ENCODE measurements around the gene BBS4.
"Not testable (repeated sequence)": the region's sequence is repeated elsewhere in the genome, so short reads cannot be mapped to it uniquely, and the experiment has no call there.

The BBS4 gene

DNA sequence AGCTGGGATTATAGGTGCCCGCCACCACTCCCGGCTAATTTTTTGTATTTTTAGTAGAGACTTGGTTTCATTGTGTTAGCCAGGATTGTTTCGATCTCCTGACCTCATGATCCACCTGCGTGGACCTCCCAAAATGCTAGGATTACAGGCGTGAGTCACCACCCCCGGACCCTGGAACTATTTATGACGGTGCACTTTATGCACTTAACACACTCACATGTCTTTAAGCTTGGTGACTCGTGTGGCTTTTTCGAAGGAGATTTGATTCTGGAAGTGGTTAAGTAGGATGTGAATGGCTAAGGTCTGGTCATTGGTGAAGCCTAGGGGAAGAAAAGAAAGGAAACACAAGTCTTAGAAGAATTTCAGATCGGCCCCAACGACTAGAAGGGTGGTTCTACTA lies 20.3 kb downstream of the BBS4 start:
- no peak for DNase-seq

DNA sequence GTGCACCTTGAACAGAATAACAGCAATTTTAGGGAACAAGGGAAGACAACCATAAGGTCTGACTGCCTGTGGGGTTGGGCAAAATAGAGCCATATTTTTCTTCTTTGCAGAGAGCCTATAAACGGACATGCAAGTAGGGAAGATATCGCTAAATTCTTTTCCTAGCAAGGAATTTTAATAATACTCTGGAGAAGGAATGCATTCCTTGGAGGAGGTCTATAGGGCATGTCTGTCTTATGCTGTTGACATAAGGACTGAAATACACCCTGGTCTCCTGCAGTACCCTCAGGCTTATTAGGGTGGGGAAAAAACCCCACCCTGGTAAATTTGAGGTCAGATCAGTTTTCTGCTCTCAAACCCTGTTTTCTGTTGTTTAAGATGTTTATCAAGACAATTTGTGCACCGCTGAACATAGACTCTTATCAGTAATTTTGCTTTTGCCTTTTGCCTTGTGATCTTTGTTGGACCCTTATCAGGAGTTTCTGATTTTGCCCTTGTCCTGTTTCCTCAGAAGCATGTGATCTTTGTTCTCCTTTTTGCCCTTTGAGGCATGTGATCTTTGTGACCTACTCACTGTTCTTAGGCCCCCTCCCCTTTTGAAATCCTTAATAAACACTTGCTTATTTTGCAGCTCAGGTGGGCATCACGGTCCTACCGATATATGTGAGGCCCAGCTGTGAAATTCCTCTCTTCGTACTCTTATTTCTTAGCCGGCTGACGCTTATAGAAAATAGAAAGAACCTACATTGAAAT lies 22.7 kb downstream of the BBS4 start:
- DNase-seq, result not testable (repeated sequence)

DNA sequence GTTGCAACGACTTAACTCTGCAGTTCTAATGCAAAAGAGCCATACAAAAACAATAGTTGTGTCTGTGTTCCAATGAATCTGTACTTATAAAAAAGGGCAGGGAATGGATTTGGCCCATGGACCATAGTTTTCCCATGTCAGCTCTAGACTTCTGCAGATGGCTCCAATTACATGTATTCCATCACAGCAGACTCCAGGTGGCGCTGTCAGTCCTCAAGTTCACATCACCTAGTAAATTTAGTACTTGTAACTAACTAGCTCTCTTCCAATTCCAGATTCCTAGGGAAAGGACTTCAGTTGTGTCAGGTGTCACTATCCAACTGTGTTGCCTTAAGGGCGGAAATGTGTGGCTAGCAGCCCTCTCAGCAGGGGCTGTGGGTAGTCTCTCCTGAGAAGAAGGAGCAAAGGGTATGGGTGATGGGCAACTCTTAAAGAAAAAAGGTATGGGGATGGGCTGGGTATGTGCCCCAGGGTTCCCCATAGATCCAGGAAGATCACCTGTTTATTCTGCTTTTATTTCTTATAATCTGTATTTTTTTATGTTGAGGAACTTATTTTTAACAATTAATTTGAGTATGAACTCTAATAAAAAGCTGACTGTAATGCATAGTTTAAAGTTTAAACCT lies 36.2 kb downstream of the BBS4 start:
- DNase-seq, result peak; percentile 41

DNA sequence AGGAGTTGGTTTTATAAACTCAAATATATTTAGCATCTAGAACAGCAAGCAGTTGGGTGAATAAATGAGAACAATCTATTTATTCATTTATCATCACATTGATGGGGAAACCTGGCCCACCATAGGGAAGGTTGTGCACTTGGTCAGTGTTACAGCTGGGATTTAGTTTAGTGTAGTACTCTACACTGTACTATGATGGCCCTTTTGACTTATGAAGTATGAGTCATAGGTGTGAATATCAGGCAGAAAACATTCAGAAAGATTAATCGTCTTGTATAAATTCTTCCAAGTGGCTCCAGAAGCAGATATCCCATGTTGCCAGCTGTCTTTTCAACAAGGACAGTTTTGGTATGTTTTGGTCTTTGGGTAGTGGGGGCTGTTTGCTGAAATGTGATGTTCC lies 38.0 kb downstream of the BBS4 start:
- no peak for DNase-seq

DNA sequence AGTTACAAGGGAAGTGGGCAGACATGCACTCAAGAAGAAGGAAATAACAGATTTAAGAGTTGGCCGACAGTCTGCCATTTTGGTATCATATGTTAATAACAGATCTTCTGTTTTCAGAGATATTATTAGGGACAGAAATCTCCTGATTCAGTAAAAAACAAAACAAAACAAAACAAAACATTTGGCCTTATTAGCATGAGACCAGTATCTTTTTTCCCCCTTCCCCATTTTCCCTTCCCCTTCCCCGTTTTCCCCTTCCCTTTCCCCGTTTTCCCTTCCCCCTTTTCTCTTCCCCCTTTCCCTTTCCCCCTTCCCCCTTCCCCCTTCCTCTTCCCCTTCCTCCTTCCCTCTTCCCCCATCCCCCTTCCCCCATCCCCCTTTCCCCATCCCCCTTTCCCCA lies 39.4 kb downstream of the BBS4 start:
- DNase-seq, result no peak

DNA sequence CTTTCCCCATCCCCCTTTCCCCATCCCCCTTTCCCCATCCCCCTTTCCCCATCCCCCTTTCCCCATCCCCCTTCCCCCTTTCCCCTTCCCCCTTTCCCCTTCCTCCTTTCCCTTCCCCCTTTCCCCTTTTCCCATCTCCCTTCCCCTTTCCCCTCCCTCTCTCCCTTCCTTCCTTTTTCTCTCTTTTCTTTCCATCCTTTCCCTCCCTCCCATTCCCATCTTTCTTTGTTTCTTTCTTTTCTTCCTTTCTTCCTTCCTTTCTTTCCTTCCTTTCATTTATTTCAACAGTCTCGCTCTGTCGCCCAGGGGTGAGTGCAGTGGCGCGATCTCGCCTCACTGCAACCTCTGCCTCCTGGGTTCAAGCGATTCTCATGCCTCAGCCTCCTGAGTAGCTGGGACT lies 39.8 kb downstream of the BBS4 start:
- DNase-seq, result not testable (repeated sequence)

DNA sequence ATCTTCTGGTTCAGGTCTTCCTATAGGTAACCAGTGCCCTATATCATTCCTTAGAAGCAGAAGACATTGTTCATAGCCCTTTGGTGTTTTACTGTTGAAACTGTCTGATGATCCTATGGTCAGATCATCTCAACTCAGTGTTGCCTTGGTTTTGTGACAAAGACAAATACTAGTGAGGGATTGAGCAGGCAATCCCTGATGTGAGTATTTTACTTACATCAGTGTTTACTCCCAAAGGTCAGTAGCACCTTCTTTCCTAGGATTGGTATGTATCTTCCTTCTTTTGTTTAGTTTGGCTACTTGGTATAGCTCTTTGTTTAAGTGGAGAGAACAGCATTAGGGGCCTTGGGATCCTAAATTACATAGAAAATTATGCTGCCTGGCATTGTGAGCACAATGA lies 41.1 kb downstream of the BBS4 start:
- DNase-seq, result no peak

DNA sequence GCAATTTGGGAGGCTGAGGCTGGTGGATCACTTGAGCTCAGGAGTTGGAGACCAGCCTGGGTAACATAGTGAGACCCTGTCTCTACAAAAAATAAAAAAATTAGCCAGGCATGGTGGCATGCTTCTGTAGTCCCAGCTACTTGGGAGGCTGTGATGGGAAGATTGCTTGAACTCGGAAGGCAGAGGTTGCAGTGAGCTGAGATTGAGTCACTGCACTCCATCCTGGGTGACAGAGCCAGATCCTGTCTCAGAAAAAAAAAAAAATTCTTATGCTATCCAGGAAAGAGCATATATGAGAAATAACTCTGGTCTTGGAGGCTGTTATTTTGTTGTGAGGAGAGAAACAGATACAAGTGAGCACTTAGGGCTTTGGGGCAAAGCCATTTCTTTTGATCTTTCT lies 42.2 kb downstream of the BBS4 start:
- DNase-seq, result not testable (repeated sequence)

DNA sequence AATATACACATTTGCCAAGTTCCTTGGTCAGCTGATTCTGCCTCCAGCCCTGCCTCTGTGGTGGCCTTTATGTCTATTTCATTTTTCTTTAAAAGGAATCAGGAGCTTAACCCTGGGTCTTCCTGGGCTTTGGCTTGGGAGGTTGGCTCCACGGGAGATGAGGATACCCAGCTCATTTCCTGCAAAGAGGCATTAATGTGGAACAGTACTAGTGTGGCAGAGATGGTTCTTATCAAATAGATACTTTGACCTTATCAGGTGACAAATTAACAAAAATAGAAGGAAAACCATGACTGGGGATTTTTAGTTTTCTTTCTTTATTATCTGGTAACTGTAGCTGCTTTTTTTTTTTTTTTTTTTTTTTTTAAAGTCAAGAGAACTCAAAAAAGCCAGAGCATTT lies 42.8 kb downstream of the BBS4 start:
- DNase-seq, result no peak

DNA sequence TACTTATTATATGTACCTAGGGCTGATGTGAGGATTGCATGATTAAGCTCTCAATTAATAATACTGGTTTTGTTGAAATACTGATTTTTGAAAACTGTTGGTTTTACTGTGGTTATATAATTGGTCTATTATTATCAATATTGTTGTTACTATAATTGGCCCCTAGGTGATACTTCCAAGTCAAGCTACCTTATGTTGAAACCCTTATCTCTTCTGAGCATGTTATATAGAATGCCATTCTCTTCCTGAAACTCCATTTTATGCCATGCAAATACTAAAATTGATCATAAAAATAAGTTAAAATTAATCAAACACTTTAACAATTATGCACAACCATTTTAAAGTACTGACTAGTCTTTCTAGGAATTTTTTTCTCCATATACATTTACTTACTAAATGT lies 46.1 kb downstream of the BBS4 start:
- no peak for DNase-seq

DNA sequence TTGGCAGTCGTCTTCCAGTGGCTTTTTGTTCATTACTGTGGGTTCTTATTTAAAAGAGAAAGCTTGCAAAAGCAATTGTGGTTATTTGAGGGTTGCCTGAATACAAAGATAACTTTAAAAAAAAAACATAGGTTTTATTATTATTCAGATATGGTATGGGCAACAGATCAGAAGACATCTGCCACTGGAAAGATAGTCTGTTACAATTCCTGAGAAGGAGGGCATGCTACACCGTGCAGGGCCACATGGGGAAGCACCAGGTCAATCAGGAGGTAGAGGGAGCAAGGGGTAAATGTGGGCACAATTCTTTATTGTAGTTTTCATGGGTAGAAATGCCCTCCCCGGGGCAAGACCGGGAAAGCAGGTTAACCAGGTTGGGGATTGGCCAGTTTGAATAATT lies 46.5 kb downstream of the BBS4 start:
- DNase-seq, result no peak

DNA sequence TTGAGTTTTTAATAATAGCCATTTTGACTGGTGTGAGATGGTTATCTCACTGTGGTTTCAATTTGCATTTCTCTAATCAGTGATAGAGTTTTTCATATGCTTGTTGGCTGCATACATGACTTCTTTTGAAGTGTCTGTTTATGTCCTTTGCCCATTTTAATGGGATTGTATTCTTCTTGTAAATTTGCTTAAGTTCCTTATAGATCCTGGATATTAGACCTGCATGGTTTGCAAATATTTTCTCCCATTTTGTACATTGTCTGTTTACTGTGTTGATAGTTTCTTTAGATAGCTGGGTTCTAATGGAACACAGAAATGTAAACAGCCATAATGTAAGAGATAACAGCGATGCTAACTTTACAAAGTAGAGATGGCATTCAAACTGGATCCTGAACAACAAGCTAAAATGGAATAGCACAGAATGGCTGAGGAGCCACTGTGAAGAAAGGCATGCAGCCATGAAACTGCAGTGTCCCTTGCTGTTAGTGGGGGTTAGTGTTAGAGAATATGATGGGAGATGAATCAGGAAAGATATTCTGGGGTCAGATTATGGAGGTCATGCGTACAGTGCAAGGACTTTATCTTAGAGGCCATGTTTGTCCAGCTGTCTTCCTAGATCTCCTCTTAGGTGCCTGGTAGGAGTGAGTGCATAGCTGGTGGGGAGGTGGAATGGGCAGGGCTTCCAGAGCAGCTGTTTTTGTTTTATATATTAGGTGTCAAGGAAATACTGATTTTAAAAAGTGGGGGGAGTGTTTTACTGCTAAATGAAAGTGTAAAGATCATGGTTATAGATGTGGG lies 48.1 kb downstream of the BBS4 start:
- no peak for DNase-seq

DNA sequence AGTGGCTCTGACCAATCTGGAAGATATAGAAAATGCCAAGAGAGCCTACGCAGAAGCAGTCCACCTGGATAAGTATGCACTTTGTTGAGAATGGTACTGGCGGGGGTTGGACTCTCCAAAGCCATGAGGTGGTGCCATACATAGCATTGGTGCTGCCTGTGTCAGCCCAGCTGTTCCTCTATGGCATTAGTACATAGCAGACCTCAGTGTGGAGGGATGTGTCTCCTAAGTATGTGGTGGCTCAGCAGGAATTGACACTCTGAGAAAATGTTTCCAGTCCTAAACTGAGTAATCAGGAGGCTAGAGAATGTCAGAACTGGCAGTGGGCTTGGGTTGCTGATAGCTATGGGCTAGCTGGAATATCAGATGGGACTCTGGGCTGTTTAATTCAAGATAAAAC lies 49.1 kb downstream of the BBS4 start:
- no peak for DNase-seq

DNA sequence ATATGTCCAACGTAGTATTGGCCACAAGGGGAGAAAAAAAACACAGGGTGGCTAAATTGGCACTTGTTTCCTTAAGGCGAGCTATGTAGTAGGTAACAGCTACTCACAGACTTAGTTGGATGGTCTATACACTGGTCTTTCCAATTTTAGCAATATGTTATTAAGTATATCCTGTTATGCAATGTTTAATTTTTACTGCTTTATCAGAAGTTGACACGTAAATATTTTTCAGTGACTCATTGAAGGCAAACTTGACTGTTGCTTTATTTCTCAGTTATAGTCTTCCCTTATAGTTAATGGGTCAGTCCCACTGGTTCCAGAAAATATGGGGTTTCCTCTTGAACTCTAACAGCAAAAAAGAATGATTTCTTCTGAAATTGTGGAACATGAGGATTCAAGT lies 51.1 kb downstream of the BBS4 start:
- no peak for DNase-seq

DNA sequence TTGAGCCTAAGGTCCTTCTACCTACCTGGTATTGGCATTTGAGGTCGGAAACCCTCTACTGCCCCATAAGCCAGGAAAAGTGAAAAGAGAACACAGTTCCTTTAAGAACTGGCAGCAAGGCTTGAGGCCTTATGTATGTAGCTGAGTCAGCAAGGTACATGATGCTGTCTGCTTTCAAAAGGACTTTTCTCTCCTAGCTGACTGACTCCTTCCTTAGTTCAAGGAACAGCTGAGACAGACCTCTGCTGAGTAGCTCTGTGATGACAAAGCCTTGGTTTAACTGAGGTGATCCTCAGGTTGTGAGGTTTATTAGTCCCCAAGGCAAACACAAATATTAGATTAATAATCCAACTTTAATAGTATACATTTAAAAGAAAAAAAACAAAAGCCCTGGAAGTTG lies 51.7 kb downstream of the BBS4 start:
- no peak for DNase-seq

DNA sequence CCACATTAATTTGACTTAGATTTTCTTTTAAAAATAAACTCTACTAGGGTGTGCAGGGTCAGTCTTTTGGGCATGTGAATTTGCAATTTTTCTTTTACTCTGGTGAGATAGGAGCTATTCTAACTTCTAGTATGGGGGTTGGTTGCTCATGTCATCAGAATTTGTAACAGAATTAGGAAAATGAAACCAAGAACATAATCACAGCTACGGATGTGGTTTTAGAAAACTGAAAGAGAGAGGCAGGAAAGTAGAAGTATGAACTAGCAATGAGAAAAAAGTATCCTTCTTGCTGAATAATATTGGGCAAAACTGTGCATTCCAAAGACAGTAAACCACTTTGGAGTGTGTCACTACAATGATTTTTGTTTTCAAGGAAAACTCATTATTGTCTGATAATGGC lies 54.2 kb downstream of the BBS4 start:
- no peak for DNase-seq

DNA sequence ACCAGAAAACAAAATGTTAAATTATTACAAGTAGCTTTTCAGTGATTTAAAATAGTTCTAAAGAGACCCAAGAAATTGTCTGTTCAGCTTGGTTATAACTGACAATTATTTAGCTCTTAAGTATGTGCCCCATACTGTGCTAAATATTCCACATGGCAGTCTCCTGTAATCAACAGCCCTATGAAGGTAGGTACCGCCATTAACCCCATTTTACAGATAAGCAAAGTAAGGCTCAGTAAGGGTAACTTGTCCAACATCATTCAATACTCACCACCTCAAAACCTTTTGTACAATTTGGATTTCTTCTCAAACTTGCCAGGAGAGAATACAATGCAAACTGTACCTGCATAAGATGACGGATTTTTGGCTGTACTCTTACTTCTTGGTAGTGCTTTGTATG lies 63.7 kb downstream of the BBS4 start:
- DNase-seq, result no peak

DNA sequence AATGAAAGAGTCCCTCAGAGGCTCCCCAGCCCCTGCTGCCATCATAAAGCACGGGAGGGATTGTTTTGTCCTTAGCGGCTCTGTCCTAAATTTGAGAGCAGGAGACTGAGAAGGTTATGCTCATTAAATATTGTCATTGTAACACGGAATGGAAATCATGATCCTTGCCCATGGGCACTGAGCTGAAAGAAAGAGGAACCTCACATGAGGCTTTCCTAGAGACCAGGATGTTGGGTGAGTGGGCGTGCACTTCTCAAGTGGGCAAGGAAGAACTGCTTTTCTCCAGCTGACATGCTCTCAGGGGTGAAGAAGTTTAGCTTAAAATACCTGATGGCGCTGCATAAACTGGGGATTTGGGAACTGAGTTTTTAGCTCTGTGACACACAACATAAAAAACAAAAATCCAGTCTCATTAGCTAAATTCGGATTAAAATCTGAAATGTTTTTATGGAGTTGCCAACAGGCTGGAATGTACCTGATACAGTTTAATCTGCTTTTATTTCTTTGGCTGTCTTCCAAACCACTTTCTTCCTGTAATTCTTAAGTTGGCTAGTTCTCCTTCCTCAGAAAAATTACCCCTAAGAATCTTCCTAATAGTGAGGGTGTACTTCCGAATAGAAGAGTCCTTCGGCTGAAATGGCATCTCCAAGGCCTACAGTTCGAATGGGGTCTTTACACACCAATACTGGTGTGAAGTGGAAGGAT lies 65.9 kb downstream of the BBS4 start:
- DNase-seq, result no peak

DNA sequence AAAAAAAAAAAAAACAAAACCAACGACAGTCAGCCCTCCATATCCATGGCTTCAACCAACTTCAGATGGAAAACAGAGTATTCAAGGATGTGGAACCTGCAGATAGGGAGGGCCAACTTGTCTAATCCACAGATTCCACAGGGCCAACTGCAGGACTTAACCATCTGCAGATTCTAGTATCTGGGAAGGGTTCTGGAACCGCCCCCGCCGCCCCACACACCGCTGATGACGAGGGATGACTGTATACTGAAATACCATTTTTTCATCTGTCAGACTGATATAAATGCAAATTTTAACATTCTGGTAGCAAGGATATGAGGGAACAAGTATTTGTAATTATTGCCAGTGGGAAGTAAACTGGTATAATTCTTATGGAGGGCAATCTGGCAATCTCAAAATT lies 68.1 kb downstream of the BBS4 start:
- no peak for DNase-seq

DNA sequence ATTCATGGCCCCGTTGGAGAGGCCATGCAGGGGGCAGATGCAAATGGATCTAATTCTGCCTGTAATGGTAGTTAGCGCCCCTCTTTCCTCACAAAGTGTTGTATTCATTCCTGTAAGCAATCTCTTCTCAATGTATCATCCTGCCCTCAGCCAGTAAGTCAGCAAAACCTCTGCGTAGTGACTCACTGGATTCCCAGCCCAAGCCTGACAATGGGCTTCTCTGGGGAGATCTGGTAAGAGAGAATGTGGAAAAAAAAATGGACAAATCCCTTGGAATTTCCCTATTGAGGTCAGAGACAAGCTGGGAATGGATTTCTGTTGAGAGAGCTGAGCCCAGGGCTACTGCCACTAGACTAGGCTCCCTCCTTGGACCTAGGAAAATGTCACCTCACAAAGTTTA lies 72.2 kb downstream of the BBS4 start:
- DNase-seq, result peak; percentile 88

DNA sequence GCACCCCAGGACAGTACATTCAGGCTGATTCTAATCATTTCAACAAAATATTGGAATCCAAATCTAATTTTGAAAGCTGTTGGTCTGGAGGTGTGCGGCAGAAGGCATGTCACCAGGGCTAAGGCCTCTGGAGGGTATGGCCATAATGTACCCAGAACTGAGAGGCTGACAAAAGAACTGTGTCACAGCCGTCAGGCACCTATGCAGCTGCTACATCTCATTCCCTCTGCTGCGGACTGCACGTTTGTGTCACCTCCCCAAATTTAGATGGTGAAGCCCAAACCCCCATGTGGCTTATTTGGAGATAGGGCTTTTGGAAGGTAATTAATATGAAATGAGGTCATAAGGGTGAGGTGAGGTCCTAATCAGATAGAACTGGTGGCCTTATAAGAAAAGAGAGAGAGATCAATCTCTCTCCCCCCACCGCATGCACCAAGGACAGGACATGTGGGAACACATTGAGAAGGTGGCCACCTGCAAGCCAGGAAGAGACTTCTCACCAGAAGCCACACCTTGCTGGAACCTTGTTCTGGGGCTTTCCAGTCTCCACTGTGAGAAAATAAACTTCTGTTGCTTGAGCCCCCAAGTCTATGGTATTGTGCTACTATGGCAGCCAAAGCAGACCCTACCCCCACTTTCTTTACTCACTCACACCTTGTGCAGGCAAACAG lies 74.7 kb downstream of the BBS4 start:
- no peak for DNase-seq

DNA sequence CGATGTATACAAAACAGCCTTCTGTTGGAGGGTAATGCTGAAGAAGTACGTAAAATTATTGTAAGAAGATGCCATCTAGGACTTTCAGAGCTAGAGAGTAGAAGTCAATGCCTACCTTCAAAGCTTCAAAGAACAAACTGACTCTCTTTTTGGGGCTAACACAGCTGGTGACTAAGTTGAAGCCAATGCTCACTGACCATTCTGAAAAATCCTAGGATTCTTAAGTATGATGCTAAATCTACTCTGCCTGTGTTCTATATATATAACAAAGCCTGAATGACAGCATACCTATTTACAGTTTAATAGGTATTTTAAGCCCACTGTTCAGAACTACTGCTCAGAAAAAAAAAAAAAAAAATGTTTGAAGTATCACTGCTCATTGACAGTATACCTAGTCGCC lies 78.6 kb downstream of the BBS4 start:
- no peak for DNase-seq

DNA sequence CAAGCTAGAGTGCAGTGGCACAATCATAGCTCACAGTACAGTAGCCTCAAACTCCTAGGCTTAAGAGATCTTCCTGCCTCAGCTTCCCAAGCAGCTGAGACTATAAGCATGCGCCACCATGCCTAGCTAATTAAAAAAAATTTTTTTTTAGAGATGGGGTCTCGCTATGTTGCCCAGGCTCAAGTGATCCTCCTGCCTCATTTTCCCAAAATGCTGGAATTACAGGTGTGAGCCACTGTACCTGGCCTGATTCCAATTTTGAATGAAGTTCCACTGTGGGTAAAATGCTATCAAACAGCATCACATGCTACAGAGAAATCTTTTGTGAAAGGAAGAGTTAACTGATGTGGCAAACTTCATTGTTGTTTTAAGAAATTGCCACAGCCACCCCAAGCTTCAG lies 80.0 kb downstream of the BBS4 start:
- DNase-seq, result no peak
